Stimulated activated CD4-positive, alpha-beta T cell treated with anti-CD3 and anti-CD28 coated beads, Interleukin-4, amount 100 ng/mL, for 1 hour (primary cell): Measurements from ENCODE around the gene LCOR.
"Not testable (repeated sequence)": the region's sequence is repeated elsewhere in the genome, so short reads cannot be mapped to it uniquely, and the experiment has no call there.

Experiments used
- DNase-seq: peaks from one replicate; pipeline ENCODE4 v3.0.0-alpha.2; 2020

The LCOR gene

DNA sequence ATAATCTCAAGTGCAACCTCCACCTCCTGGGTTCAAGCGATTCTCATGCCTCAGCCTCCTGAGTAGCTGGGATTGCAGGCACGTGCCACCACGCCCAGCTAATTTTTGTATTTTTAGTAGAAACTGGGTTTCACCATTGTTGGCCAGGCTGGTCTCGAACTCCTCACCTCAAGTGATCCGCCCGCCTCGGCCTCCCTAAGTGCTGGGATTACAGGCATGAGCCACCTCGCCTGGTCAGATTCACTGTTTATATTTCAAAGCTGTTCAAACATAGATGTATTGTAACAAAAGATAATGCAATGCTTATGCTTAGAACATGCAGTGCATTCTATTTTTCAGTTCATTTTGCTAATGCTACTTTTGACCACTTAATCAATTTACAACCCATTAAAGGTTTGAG is 111.1 kb downstream of the LCOR start:
- DNase-seq = not testable (repeated sequence)

DNA sequence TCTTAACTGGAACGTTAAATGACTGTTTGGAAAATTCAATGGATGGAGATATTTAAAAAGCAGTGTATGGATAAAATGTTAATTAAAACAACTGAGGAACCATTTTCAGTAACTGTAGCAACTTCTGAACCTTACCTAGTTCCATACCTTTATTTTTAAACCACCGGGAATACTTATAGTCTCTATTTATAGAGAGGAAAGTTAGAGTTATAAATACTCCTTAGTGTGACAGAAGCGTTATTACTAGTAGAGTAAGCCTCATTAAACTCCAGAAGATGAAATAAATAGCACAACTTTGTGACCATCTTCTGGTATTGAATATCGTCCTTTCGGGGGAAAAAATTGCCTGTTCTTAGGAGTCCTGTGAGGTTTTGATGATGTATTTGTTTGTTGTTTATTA is 114.9 kb downstream of the LCOR start:
- DNase-seq = no peak

- no peak for DNase-seq
Measured at GRCh38 chr10:96949039-96949683, 117.1 kb downstream of the LCOR start.

DNA sequence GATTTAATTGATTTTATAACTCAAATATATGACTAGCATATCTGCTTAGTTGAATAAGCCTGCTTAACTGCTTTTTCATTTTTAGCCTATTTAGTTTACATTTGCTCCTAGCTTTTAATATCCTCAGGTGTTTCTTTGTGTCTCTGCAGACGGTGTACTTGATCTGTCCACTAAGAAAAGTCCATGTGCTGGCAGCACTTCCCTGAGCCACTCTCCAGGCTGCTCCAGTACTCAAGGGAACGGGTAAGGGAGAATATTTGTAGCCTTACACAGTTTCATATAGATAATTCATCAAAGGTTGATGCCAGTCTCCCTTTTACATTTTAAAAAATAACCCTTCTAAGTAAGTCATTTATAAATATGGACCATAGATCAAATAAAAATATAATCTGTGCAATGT is 119.9 kb downstream of the LCOR start:
- no peak for DNase-seq

GRCh38 chr10:96955794-96956193 is 123.7 kb downstream of the LCOR start:
- DNase-seq = no peak

GRCh38 chr10:96958071-96958470 is 126.0 kb downstream of the LCOR start:
- no peak for DNase-seq

DNA sequence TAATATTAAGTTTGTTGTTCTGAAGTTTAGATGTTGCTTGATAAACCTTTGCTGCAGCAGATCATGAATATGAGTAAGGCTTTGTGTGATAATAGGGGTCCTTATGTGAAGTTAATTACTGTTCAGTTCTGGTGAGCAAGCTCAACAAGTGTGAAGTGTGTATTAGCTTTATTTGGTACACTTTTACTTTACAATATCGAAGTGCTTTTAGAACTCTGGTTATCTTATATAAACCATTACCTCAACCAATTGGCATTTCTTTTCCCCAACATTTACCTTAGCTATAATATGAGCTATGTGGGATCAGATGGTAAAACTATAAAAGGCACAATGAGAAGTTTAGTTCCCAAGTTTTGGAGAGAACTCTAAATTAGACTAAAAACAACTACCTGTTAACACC is 127.6 kb downstream of the LCOR start:
- DNase-seq = no peak

DNA sequence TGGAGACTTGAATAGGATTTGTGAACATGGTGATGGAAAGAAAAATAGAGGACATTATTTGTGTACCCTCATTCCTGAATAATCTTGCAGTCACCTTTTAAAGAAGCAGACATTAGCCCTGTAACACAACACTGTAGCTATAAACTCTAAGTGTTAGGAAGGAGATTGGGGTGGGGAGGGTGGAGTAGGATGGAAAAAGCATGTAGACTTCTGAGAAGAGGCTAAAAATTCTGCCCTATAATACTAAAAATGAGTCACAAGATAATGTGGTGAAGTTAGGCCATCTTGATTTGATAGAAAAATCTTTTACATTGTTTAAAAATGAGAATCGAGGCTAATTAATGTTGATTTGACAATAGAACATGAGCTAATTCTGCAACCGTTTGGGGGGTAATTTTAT is 128.8 kb downstream of the LCOR start:
- no peak for DNase-seq

GRCh38 chr10:96964131-96964530 is 132.0 kb downstream of the LCOR start:
- no peak for DNase-seq

GRCh38 chr10:96967847-96968246 is 135.7 kb downstream of the LCOR start:
- DNase-seq = no peak

GRCh38 chr10:96968682-96969423 is 136.8 kb downstream of the LCOR start:
- no peak for DNase-seq

GRCh38 chr10:96971324-96971723 is 139.2 kb downstream of the LCOR start:
- DNase-seq = no peak

- DNase-seq = no peak
Measured at GRCh38 chr10:96972264-96972663, 140.2 kb downstream of the LCOR start.

DNA sequence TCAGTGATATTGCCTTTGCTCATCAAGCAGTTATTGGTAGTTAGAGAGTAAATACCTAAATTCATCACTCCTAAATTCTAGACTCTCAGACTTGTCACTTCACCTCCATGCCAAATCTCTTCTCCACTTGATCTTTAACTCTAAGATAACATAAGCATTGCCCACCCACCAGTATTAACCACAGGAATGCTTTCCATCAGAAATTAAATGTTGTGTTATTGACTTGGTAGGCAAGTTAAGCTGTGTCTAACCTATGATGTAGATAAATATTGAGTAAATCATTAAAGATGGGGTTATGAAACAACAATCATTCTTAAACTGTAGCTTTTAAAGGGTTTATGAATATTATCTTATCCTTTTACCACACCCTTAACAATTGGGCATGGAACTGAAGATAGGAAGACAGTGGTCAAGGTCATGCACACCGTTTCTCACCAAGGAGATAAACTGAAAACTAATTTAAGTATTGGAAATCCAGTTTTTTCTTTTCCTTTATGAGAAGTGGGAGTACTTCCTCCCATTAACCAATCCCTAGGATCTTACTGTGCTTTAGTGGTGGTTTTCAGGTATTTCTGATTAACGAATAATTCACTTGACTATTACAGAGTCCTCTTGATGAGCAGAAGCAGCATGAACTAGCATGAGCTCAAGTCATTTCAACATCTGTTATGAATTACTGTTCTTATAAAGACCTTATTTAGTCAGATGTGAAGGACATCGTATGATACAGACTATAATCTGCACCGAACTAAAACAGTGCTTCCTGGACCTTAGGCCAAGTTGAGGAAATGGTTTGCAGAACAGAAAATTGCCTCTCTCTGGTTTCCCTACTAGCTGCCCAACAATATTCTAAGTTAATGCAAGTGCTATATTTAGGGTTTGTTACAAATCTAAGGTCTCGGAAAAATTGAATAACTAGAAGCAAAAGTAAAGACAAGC is 142.0 kb downstream of the LCOR start:
- no peak for DNase-seq

DNA sequence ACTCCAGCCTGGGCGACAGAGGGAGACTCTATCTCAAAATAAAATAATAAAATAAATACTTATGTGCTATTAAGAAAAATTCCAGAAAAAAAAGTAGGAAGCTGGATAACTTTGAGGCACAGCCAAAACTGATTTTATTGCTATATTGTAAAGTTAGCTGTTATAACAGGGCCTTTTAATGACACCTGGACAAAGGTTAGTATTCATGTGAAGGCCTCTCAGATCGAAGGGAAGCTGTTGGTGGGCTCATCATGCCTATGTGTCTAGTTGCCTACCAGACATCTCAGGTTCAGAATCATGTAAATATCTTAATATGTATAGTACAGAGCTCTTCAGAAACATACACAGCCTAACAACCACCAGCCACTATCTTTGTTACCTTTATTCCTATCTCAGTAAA is 143.0 kb downstream of the LCOR start:
- DNase-seq = no peak

DNA sequence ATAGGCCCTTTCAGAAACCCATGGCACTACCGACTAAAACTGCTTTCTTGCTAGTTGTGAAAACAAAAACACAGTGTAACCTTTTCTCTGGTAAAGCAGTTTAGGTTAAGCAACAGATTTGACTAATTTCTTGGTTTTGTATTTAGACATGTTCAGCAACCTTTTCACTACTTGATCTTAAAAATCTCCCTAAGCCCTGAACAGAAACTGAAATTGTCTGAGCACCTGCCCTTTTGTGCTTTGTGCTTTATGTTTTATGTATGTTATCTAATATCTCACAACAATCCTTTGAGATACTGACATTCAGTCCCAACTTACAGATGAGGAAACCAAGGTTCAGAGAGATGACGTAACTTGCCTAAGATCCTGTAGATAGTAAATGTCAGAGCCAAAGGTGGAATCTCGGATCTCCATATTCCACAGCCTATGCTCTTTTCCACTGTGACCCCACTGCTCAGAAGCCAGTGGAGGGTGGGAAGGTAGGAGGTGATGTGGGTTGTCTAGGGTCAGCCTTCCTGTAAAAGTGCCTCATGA is 146.6 kb downstream of the LCOR start:
- DNase-seq = no peak

GRCh38 chr10:96982149-96982930 is 150.2 kb downstream of the LCOR start:
- DNase-seq = no peak

GRCh38 chr10:96984541-96985131 is 152.5 kb downstream of the LCOR start:
- DNase-seq = no peak

- DNase-seq = no peak
Measured at GRCh38 chr10:96986200-96986856, 154.2 kb downstream of the LCOR start.

DNA sequence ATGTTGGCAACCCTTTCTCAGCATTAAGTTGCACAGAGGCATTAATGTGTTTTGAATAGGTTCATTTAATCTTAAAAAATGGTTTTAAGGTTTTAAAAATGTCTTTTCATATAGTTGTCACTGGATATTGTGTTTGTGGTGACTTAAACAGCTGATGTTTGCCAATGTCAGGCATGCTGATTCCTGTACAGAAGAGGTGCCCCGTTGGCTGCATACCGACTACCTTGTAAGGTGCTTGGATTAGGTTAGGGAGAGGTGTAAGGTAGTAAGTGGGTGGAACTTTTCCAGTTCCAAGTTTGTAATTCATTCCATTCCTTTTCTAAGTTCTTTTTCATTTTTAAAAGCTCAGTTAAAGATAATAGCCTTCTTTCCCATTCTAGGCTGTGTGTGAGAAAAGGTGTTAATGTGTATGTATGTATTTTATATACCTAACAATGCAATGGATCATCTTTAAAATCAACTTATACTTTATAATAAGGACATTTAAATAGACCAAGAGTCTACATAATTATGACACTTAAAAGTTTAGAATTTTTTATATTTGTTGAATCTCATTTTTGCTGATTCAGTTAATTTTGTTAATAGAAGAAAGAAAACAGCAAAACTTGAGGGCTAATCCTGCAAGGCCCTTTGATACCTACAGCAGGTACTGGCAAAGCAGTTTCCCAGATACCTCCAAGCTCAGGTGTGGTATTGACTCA is 155.2 kb downstream of the LCOR start:
- DNase-seq = no peak

- DNase-seq = no peak
Measured at GRCh38 chr10:96987842-96988175, 155.7 kb downstream of the LCOR start.
